ENCODE results near the gene OR2G6. TPM values are rescaled to one million over a fixed set of nuclear protein-coding genes. Genes with fewer than 3 reads are reported as not detected.

Gene OR2G6
- total and polyA plus RNA-seq, 3 experiments from 2014 or later, result not detected

Other genes with a start within 250 kb of the OR2G6 start
- not detected for gene OR2T33, start 230.1 kb upstream of the OR2G6 start, total RNA-seq
- not detected for gene OR2T33, start 230.1 kb upstream of the OR2G6 start, polyA plus RNA-seq
- not detected for gene OR2T12, start 204.6 kb upstream of the OR2G6 start, total RNA-seq
- gene OR2T12, start 204.6 kb upstream of the OR2G6 start, polyA plus RNA-seq, result not detected
- gene OR2M7, start 183.5 kb upstream of the OR2G6 start, total RNA-seq, result not detected
- not detected for gene OR2M7, start 183.5 kb upstream of the OR2G6 start, polyA plus RNA-seq
- not detected for gene OR14C36, start 159.3 kb upstream of the OR2G6 start, total RNA-seq
- gene OR14C36, start 159.3 kb upstream of the OR2G6 start, polyA plus RNA-seq, result not detected
- not detected for gene OR2T4, start 146.4 kb upstream of the OR2G6 start, total RNA-seq
- not detected for gene OR2T4, start 146.4 kb upstream of the OR2G6 start, polyA plus RNA-seq
- not detected for gene OR2T6, start 132.3 kb upstream of the OR2G6 start, total RNA-seq
- not detected for gene OR2T6, start 132.3 kb upstream of the OR2G6 start, polyA plus RNA-seq
- gene OR2T1, start 105.0 kb upstream of the OR2G6 start, total RNA-seq, result not detected
- gene OR2T1, start 105.0 kb upstream of the OR2G6 start, polyA plus RNA-seq, result not detected
- not detected for gene OR2T2, start 62.4 kb upstream of the OR2G6 start, total RNA-seq
- not detected for gene OR2T2, start 62.4 kb upstream of the OR2G6 start, polyA plus RNA-seq
- not detected for gene OR2T3, start 34.7 kb upstream of the OR2G6 start, total RNA-seq
- gene OR2T3, start 34.7 kb upstream of the OR2G6 start, polyA plus RNA-seq, result not detected
- gene OR2T5, start 19.5 kb upstream of the OR2G6 start, total RNA-seq, result not detected
- gene OR2T5, start 19.5 kb upstream of the OR2G6 start, polyA plus RNA-seq, result not detected
- not detected for gene OR2T29, start 54.7 kb downstream of the OR2G6 start, total RNA-seq
- gene OR2T29, start 54.7 kb downstream of the OR2G6 start, polyA plus RNA-seq, result not detected
- not detected for gene OR2T34, start 66.7 kb downstream of the OR2G6 start, total RNA-seq
- not detected for gene OR2T34, start 66.7 kb downstream of the OR2G6 start, polyA plus RNA-seq
- gene OR2T10, start 89.6 kb downstream of the OR2G6 start, total RNA-seq, result not detected
- gene OR2T10, start 89.6 kb downstream of the OR2G6 start, polyA plus RNA-seq, result not detected
- gene OR2T11, start 127.0 kb downstream of the OR2G6 start, total RNA-seq, result not detected
- gene OR2T11, start 127.0 kb downstream of the OR2G6 start, polyA plus RNA-seq, result not detected
- not detected for gene OR2T35, start 137.2 kb downstream of the OR2G6 start, total RNA-seq
- gene OR2T35, start 137.2 kb downstream of the OR2G6 start, polyA plus RNA-seq, result not detected
- not detected for gene OR2T27, start 147.5 kb downstream of the OR2G6 start, total RNA-seq
- gene OR2T27, start 147.5 kb downstream of the OR2G6 start, polyA plus RNA-seq, result not detected
- gene OR14I1, start 194.7 kb downstream of the OR2G6 start, total RNA-seq, result not detected
- gene OR14I1, start 194.7 kb downstream of the OR2G6 start, polyA plus RNA-seq, result not detected
- gene LYPD8, start 247.7 kb downstream of the OR2G6 start, total RNA-seq, result not detected
- not detected for gene LYPD8, start 247.7 kb downstream of the OR2G6 start, polyA plus RNA-seq